Activated CD8-positive, alpha-beta memory T cell treated with anti-CD3 and anti-CD28 coated beads, Interleukin-2, amount 50 U/mL, for 24 hours (primary cell): ENCODE data around the gene ZNF438.

Experiments
- DNase-seq: peaks from one replicate; pipeline ENCODE4 v3.0.0-alpha.2; 2020; ENCODE audit errors: extremely low read depth

The ZNF438 gene

DNA sequence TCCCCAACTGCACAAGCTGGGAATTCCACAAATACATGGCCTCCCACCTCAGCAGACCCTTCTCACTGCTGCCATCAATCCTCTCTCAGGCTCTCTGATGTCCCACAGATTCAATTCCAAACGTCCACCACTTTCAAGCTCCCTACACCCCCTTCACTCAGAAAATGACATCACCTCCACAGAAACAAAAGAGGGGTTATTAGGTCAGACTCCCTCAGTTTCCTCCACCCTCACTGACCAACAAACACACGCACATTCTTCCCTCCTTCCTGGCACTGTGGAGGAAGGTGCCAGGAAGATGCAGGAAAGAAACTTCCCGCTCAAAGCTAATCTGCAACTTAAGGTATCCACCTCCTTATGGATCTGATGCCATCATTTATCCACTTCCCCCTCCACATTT, 18.3 kb downstream of the ZNF438 start:
- DNase-seq: no peak

GRCh38 chr10:31011665-31012022, 20.0 kb downstream of the ZNF438 start:
- DNase-seq: no peak

DNA sequence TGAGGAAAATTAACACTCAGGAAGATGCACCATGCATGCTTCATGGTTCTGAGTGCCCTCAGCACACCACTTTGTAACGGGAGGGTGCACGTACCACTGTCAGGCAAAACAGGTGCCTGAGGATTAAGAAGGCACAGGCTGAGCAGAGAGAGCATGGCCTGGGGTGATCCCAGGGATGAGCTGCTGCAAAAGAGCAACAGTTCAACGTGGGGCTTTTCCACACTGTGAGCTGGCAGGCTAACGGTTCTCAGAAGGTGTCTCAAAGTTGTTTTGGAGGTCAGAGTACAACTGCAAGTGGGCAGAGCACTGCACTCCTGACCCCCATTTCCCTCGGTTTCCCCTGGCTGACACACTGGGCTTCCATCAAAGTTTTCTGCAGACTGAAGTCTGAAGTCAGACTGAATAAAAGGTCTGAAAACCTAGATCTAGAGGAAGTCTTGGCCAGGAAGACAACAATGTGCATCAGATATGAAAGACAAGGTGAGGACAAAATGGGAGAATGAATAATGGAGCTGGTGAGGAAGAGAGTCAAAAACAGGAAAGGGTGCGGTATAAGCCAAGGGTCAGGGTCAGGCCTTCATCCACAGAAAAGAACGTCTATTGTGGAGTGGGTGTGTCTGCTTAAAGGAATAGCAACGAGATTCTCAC, 20.5 kb downstream of the ZNF438 start:
- DNase-seq: no peak

GRCh38 chr10:31010062-31010461, 21.6 kb downstream of the ZNF438 start:
- DNase-seq: no peak

DNA sequence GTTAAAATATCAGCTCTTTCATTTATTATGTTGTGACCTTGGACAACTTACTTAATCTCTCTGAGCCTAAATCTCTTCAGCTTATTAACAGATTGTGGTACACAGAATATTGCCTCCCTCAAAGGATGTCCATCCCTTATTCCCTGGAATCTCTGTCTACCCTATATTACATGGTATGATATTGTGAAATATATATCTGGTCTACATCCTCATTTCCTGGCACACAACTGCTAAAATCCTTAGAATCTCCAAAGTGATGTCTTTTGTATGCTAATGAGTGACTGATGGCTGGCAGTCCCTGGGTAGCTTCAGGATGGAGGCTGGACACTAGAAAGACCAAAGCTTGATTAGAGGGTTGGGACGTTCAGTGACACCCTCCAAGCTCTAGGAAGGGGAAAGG, 25.8 kb downstream of the ZNF438 start:
- no peak for DNase-seq

DNA sequence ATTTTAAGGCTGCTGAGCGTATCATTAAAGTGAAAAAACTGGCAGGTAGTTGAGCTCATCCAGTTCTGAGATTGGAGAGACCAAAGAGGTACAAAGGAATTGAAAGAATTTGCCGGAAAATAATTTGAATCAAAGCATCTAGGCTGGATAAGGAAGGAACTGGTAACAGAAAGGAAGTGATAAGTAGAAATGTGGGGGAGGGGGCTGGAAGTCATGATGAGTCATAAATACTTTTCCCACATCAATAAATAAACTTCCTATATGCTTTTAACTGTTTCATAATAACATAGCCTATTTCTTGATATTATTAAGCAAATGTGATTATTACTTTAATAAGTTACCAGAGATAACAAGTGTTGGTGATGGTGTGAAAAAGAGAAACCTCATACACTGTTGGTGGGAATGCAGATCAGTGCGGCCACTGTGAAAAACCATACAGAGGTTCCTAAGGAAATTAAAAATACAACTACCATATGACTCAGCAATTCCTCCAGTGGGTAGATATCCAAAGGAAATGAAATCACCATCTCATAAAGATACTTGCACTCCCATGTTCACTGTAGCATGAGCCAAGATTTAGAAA, 27.0 kb downstream of the ZNF438 start:
- DNase-seq: no peak

DNA sequence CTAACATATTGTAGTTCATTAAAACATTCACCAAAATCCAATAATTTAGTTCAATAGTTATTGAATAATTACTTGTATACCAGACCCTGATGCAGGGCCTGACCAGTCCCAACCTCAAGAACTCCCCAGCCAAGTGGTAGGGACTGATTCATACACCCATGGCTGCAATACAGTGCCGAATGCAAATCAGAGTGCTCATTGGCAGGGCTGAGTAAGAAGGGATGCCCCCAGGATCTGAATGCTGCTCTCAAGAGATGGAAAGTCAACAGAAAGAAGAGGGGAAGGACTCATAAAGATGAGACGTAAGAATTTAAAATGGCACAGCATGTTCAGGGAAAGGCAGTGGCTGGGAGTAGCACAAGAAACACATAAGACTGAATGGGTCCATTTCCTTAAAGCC, 29.9 kb downstream of the ZNF438 start:
- no peak for DNase-seq

DNA sequence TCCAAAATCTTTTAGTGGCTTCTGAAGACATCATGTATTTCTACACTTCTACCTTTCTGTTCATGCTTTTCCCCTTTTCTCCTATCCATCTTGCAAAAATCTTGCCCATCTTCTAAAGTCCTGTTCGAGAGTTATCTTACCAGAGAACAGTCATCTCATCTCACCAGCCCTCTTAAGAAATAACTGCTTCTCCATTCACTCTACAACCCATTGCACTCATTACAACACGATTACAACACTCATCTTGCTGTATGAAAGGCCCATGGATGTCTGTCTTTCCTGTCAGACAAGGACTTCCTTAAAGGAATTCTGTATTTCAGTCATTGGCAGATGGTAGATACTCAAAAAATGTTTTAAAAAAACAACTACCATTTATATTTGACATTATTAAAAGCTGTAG, 30.8 kb downstream of the ZNF438 start:
- DNase-seq: no peak

DNA sequence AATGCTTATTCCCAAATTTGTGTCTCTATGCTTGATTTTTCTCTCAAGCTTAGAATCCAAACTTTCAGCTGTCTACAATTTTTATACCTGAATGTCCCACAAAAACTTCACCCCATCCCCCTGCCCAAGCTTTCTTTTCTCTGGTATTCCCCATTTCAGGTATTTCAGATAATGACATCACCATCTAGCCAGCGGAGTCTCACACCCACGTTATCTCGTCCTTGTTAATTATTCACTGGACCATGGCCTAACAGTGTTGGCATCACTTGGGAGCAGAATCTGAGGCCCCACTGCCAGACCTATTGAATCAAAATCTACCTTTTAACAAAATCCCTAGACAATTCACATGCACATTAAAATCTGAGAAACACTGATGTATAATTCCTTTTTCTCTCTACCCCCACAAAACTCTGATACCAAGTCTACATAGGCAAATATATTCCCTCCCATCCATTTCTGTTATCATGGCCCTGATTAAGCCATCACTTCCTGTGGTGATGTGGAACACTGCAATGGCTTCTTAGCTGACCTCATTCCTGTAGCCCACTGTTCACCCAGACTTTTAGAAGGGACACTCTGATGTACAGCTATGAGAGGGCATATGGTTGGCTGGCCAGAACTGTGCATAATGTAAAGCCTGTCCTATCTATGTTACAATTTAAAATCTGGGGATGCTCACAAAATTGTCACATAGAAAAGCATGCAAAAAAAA, 31.4 kb downstream of the ZNF438 start:
- DNase-seq: no peak

- DNase-seq: no peak
These were observed 32.5 kb downstream of the ZNF438 start for GRCh38 chr10:30999070-30999712.

GRCh38 chr10:30997536-30998235, 34.0 kb downstream of the ZNF438 start:
- no peak for DNase-seq

- no peak for DNase-seq
These were observed 35.1 kb downstream of the ZNF438 start for GRCh38 chr10:30996481-30997005.

GRCh38 chr10:30995081-30995770, 36.4 kb downstream of the ZNF438 start:
- no peak for DNase-seq

DNA sequence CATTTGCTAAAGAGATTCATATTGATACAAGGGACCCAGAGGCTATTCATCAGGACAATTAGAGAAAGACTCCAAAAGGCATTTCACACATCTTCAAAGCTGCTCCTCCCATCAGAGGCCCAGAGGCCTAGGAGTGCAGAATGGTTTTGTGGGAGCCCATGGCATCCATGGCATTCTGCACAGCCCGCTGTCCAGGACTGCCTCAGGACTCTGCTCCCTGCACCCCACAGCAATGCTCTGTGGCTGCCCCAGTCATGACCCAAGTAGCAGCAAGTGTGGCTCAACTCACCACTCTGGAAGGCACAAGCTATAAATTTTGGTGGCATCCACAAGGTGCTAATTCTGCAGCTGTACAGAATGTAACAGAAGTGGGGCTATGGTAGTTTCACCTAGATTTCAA, 38.5 kb downstream of the ZNF438 start:
- DNase-seq: no peak

DNA sequence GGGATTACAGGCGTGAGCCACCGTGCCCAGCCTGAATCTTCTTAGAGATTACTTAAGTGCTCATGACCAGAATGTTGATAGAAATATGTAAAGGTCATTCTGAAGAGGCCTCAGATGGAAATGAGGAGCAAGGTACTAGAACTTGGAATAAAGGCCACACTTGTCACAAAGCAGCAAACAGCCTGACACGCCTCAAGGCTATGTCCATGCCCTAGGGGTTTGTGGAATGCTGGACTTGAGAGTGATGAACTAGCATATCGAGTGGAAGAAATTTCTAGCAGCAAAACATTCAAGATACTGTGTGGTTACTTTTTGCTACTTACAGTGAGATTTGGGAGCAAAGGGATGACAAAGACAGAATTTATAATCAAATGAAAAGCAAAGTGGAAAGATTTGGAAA, 39.0 kb downstream of the ZNF438 start:
- DNase-seq: no peak

DNA sequence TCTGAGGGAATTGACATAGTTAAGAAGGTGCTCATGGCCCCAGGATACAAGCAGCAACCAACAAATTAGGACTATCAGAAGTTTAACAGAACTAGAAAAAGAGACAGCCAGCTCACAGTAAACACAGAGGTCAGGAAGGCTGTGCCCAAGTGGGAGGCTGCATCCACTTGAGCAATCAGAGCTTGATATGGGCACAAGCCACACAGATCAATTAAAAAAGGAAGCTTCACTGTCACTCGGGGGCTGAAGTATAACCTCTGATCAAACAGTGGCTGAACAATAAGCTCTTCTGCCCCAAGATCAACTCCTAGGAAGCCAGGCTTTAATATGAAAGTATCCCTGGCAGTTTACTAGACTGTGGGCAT, 40.0 kb downstream of the ZNF438 start:
- DNase-seq: no peak

DNA sequence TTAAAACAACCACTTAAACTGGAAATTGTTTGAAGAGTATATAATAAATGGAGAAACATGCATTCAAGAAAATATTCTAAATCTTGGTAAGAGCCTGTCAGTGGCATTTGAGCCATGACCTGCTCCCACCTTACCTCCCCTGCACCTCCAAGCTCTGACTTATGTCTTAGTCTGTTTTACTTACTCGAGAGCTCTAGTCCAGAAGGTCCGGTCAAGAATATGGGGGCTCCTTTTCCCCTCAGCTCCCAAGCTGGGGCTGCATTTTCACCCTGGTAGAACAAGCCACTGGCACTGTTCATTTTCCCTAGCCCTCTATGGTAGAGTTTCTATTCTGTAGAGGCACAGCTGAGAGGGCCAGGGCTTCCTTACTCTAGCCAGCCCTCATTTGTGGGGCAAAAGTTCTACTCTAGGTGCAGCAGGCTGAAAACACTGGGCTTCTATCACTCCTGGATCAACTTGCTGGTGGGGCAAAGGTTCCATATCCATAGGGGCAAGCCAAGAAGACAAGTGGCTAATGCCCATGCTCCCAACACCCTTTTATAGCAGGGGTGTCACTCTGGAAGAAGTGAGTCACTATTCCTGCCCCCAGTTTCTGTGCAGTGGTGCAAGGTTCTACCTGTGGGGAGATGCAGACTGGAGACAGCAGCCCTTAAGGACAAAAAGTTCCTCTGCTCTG, 40.6 kb downstream of the ZNF438 start:
- no peak for DNase-seq

GRCh38 chr10:30990351-30990750, 41.3 kb downstream of the ZNF438 start:
- no peak for DNase-seq

- DNase-seq: no peak
These were observed 42.7 kb downstream of the ZNF438 start for GRCh38 chr10:30988831-30989435.

DNA sequence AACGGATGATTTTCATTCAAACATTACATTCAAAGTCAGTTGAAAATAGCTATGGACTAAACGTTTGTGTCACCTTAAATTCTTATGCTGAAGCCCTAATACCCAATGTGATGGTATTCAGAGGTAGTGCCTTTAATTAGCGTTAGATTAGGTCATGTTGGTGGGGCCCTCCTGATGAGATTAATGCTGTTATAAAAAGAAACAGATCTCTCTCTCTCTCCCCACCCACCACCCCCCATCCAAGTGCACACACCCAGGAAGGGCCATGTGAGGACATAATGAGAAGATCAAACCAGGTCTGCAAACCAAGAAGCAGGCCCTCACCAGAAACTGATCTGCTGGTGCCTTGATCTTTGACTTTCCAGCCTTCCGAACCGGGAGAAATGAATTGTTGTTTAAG, 44.2 kb downstream of the ZNF438 start:
- DNase-seq: no peak
